Ramos (cell line): Measurements from ENCODE around the gene PADI2.

Source experiments
- in situ Hi-C: fragments of 300-500 bp; cut with MboI; formaldehyde crosslinking; loops from one replicate; pipeline ENCODE4 v1.14.3; 2022; ENCODE audit warnings: low sequenced_read_pairs; ENCODE audit not compliant: unreplicated experiment

Gene PADI2

GRCh38 chr1:17093822-17094393 lies 25.3 kb downstream of the PADI2 start:
- in situ Hi-C loops, result no loop called here

GRCh38 chr1:17091252-17091651 lies 28.0 kb downstream of the PADI2 start:
- in situ Hi-C loops, result no loop called here

DNA sequence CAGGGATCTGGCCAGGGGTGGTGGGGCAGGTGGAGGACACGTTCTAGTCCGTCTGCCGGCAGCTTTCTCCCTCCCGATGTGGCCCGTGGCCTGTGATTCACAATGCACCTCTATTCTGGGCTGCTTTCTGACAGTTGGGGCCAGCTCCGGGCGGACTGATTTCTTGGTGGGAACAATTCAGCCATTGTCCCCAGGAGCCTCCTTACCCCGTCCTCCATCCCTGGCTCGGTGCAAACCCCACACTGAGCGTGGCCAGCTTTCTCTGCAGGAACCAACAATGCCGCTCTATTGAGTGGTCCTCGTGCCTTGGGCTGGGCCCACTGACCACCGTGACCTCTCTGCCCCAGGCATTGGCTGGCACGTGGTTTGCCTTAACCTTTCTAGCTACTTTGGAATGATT lies 29.7 kb downstream of the PADI2 start:
- in situ Hi-C loops, result no loop called here

DNA sequence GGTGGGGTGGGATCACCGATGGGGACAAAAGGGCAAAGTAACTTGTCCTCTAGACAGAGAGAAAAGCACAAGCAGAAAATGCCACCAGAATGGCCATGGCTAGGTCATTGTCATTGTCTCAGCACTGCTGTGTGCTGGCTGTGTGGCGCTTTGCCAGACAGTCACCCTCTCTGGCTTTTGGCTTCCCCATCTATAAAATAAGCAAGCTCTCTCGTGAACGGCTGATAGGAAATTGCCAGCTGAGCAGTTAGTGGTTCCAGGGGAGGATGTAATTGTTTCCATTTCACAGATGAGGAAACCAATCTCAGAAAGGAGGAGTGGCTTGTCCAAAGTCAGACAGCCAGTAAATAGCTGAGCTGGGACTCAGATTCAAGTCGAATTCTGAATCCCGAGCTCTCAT lies 32.5 kb downstream of the PADI2 start:
- in situ Hi-C loops, result no loop called here

GRCh38 chr1:17084787-17085186 lies 34.5 kb downstream of the PADI2 start:
- in situ Hi-C loops, result no loop called here

DNA sequence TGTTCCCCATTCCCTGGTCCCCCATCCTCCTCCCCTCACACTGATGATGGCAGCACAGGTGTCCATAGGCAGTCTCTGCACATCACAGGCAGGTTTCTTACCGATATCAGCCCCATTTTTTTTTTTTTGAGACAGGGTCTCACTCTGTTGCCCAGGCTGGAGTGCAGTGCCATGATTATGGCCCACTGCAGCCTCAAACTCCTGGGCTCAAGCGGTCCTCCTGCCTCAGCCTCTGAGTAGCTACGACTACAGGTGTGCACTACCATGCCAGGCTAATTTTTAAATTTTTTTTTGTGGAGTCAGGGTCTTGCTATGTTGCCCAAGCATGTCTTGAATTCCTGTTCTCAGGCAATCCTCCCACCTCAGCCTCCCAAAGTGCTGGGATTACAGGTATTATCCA lies 36.5 kb downstream of the PADI2 start:
- in situ Hi-C loops, result no loop called here

- in situ Hi-C loops, result no loop called here
These were observed 37.8 kb downstream of the PADI2 start for GRCh38 chr1:17081439-17081838.

DNA sequence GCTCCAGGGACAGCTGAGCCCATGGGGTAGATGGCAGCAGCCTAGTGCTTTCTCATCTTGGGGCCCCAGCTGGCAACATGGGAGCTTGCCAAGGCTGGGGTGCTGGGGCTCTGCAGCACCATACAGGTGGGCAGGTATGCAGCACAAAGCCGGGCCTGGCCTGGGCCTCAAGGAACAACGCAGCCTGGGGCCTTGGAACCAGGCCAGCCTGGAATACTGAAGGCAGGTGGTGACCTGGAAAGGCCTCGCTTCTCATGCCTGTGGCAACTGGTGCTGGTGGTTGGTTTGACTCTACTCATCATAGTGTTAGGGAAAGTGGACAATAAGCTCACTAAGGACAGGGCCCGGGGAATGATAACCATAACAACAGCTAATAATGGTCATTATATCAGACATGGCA lies 38.4 kb downstream of the PADI2 start:
- in situ Hi-C loops, result no loop called here

DNA sequence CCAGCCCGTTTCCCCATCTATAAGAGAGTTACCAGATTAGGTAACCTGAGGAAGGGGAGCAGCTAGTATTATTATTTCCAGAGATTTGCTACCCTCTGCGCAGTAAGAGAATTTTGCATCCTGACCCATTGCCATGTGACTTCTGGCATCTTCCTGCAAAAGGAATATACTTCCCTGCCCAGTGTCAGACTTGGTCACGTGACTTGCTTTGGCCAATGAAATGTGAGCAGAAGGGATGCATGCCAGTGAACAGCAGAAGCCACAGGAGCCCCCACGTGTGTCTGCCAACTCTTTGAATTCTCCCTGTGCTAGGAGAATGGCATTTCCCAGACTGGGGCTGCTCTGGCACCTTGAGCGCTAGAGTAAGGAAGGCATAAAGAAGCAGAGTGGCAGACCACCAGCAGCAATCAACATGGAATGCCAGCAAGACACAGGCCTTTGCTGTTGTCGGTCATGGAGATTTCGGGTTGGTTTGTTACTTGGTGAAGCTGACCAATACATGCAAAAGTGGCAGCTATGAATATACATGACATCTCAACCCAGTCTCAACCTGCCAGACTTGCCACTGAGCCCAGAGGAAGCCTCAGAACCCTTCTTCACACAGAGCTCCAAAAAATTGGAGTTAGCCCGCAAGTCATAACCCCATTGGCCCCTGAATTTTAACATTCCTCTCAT lies 39.0 kb downstream of the PADI2 start:
- in situ Hi-C loops, result no loop called here

- in situ Hi-C loops, result no loop called here
These were observed 40.0 kb downstream of the PADI2 start for GRCh38 chr1:17078991-17079868.

DNA sequence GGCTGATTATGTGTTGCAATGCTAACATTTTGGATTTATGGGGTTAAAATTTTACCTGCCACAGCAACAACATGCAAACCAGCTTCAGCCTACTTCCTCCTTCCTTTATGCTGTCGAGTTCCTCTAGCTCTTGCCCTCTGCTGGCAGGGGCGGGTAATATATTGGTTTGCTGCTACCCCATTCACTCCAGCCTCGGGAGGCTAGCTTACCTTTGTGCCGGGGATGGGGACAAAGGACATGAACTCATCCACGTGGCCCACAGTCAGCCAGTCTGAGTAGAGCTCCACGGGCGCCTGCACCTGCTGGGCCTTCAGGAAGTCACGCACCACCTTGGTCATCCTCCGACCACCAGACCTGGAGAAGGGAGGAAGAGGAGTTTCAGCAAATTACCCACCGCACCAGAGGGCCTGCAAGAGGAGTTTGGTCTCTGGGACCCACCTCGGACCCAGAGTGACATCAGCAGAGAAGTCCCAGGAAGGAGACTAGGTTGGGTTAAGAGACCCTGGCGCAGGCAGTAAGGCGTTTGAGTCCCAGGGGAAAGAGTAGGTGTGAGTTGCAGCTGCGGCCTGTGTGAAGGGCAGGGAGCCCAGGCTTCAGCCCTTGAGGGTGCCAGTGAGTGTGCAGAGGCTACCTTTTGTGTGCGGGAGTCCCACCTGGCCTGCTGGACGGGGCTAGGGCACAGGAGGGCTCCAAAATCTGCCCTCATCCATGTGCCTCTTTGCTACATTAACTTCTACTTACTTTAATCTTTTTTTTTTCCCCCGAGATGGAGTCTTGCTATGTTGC lies 43.6 kb downstream of the PADI2 start:
- in situ Hi-C loops, result no loop called here

GRCh38 chr1:17071794-17072193 lies 47.5 kb downstream of the PADI2 start:
- in situ Hi-C loops, result no loop called here

GRCh38 chr1:17070163-17070525 lies 49.1 kb downstream of the PADI2 start:
- in situ Hi-C loops, result no loop called here

DNA sequence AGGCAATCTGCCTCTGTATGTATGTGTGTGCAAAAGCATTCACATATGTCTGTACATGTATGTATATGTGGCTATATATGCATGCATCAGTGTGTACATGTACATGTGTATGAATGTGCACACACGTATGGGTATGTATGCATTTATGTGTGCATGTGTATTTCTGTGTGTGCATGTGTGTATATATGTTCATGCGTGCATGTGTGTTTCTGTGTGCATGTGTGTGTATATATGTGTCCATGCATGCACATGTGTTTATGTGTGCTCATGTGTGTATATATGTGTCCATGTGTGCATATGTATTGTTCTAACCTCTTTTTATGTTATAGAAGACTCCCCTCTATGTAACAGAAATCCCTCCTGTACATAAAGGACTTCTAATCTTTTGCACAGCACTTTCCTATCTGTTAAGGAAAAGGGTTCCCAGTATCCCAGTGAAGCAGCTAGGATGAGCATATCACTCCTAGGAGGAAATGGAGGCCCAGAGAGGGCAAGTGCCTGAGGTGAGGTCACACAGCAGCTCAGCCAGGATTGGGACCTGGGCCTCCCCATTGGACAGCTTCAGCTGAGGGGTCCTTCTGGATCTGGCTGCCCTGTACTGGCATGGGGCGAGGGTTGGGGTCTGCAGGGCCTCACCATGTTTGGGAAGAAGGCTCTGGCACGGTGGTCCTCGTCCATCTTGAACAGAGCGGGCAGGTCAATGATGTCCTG lies 49.6 kb downstream of the PADI2 start:
- in situ Hi-C loops, result no loop called here

GRCh38 chr1:17068789-17069188 lies 50.5 kb downstream of the PADI2 start:
- in situ Hi-C loops, result no loop called here

DNA sequence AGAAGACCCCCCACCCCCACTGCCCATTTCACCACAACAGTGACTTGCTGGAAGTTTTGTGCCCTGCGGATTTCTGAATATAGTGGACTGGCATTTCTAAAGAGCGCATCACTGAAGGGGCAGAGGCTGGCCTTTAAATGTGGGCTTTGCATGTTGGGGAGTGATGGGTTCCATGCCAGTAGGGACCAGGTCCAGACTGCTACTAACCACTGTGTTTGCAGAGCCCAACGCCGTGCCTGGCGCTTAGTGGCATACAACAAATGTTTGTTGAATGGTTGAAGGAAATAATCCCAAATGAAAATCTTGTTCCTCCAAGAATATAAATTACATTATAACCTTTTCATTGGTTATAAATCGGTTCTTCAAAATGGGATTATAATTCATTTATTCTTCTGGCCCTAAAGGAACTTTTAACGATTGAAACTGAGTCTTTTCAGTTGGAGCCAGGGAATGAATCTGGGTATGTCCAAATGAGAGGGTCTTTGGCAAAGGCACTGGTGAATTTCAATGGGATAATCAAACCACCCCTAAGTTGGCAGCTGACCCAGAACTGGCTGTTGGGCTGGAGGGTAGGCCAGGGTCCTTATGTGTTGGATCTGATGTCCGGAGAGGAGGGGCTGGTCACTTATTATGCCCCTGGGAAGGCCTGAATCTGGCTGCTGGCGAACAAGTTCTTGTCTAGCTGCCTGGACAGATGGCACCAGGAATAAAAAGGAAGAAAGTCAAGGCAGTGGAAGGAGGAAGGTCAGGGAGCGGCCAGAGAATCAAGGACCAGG lies 51.6 kb downstream of the PADI2 start:
- in situ Hi-C loops, result no loop called here

GRCh38 chr1:17067069-17067426 lies 52.2 kb downstream of the PADI2 start:
- in situ Hi-C loops, result no loop called here

DNA sequence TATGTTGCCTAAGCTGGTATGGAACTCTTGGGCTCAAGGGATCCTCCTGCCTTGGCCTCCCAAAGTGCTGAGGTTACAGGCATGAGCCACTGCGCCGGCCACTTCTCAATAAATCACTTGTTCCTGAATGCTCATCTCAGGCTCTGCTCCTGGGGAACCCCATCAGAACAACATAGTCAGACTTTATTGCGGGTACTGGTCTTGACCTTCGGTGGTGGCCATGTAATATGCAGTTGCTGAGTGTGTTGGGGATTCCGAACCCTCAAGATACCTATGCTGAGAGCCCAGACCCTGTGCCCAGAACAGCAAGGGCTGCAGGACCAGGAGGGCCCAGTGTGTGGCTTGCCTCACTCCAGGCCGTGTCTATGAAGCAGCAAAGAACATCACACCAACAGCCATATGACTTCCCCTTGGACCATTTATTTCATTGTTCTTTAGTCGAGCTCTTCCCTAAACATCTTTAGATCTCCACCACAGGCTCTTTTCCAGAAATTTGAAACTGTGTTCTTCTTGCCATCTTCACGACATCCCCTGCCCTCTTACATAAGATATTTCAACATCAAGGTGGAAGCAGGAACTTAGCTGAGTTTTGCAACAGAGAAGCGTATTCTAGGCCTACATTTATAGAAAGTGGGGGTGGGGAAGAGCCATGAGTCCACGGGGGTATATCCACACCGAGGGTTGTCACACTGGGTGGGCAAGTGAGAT lies 52.7 kb downstream of the PADI2 start:
- in situ Hi-C loops, result no loop called here

DNA sequence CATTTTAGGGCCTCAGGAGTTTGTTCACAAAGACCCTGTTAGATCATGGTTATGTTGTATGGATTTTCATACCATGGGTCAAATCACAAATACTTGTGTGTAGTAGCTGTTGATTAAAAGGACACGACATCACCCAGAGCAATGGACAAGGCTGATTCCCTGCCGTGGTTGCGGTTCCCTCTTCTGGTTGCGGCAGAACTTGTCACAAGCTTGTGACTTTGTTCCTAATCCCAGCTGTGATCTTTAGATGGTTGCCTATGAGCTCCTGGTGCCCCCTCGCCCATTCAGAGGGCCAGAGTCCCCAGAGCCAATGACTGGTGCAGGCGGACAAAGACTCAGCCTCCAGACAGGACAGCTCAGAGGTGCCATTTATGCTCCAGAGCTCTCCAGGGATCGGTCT lies 53.6 kb downstream of the PADI2 start:
- in situ Hi-C loops, result no loop called here
